ENCODE measurements around the gene SH3YL1. TPM values are rescaled to one million over a fixed set of nuclear protein-coding genes. Genes with fewer than 3 reads are reported as not detected.

SH3YL1 gene
- polyA plus RNA-seq, 1 of the 3 experiments (the other 2 are of a cell fraction): 22.7 TPM

DNA sequence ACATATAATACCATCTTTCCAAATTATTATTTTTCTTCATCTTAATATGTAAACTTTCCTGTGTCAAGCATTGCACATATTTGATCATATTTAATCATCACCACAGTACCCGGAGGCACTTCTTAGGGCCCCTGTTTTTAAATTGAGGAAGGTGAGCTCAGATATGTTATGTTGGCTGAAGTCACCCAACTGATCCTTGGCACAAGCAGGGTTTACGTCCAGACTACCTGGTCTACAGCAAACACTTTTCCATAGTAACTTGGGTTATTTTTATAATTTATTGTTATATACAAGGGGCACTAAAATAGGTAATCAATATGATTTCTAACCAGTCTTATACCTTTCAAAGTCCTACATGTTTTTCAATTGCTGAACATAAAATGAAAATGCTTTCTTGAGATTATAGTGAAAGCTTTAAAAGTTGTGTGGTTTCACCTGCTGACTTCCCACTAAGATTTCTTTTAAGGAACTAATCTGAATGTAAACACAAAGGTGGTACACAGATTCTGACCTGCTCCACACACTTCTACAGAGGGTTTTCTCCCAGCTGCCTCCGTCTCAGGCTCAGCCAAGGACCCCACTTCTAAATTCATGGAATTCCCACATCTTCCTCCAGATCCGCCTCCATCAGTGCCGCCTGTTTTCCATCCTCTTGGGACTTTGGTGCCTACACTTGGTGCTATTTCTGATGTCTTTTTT is 52.2 kb downstream of the SH3YL1 start (continued):
- TF ChIP-seq FOXJ3 (CRISPR knock-in tag; IDR thresholded peaks at IDR 0.05): no peak
- TF ChIP-seq MAX (IDR thresholded peaks at IDR 0.05; ENCODE audit: low read depth): no peak
- no peak for TF ChIP-seq NRF1 (IDR thresholded peaks at IDR 0.05; ENCODE audit: low read depth, low read length)
- TF ChIP-seq POLR2AphosphoS5 (IDR thresholded peaks at IDR 0.05; ENCODE audit: low read depth, low read length): no peak
- no peak for TF ChIP-seq USF2 (IDR thresholded peaks at IDR 0.05; ENCODE audit: borderline replicate concordance, low read depth, low read length)

- 17% methylated on average over 4 of the region's 4 CpGs for WGBS (ENCODE audit: low lambda C conversion rate)
- DNase-seq: no peak
- H3K4me3 ChIP-seq (ENCODE audit: low read depth in 2 of 2, low read length in 1 of 2): no peak overlapping the region
- H3K27me3 ChIP-seq (ENCODE audit: insufficient read depth): no peaks in the 10 kb centered on the region
- H3K27ac ChIP-seq (ENCODE audit: low read depth in 2 of 2, low read length in 1 of 2): no peak overlapping the region
- CTCF ChIA-PET: interaction anchor here (1.1 kb wide), 1 partner anchor 427 kb away, joined by 3 read pairs; no protein-coding TSS in a partner anchor
- no peaks in the 10 kb centered on the region; a peak in 1 of 4 replicates for H3K4me1 ChIP-seq (ENCODE audit: control insufficient read depth in 1 of 2, insufficient read depth in 2 of 2, low read depth in 1 of 2, low read length in 1 of 2)
- H3K4me2 ChIP-seq: no peak overlapping the region
- POLR2A ChIA-PET: no interaction called here
- H3K9ac ChIP-seq: no peak overlapping the region
- H3K79me2 ChIP-seq (ENCODE audit: insufficient read depth): no peaks in the 10 kb centered on the region
- no peaks in the 10 kb centered on the region for H3K36me3 ChIP-seq (replicated peaks in 1 of 2; ENCODE audit: control insufficient read depth in 1 of 2, insufficient read depth in 2 of 2, low read length in 1 of 2)
- no peaks in the 10 kb centered on the region for H3K9me2 ChIP-seq
- H3F3A ChIP-seq (replicated peaks; ENCODE audit: insufficient read depth): no peaks in the 10 kb centered on the region
- H2AFZ ChIP-seq (ENCODE audit: low read depth): no peak overlapping the region
- TF ChIP-seq MXI1 (IDR thresholded peaks at IDR 0.05; ENCODE audit: low read depth, low read length) (no peak), RFX5 (IDR thresholded peaks at IDR 0.05; ENCODE audit: low read length) (no peak), MAX (IDR thresholded peaks at IDR 0.05; ENCODE audit: low read depth) (no peak), POLR2AphosphoS5 (IDR thresholded peaks at IDR 0.05; ENCODE audit: low read depth, low read length) (no peak), FOSL2 (IDR thresholded peaks at IDR 0.05; ENCODE audit: borderline replicate concordance, low read depth) (no peak), RXRA (IDR thresholded peaks at IDR 0.05; ENCODE audit: borderline replicate concordance, low read depth) (no peak), FOXJ3 (CRISPR knock-in tag; IDR thresholded peaks at IDR 0.05) (no peak), ZBTB33 (IDR thresholded peaks at IDR 0.05; ENCODE audit: borderline replicate concordance, low read depth) (no peak), IRF3 (IDR thresholded peaks at IDR 0.05; ENCODE audit: low read depth, low read length) (no peak), CHD2 (IDR thresholded peaks at IDR 0.05; ENCODE audit: low read length, partially characterized antibody) (no peak), EZH2phosphoT487 (IDR thresholded peaks at IDR 0.05; ENCODE audit: borderline replicate concordance, low read depth) (no peak), SIN3A (IDR thresholded peaks at IDR 0.05; ENCODE audit: borderline replicate concordance, low read depth, low read length) (no peak), NFIC (IDR thresholded peaks at IDR 0.05; ENCODE audit: borderline replicate concordance) (no peak), NRF1 (IDR thresholded peaks at IDR 0.05; ENCODE audit: low read depth, low read length) (no peak)
- no peaks in the 10 kb centered on the region for H4K20me1 ChIP-seq (ENCODE audit: insufficient read depth)
- no peaks in the 10 kb centered on the region for H3K9me3 ChIP-seq
Measured at GRCh38 chr2:210660-211059, 53.2 kb downstream of the SH3YL1 start.

All from SK-N-SH (cell line).